Mucosa of descending colon (tissue), 3 donors: Measurements from ENCODE around the gene GNB3. TPM values are rescaled to one million over a fixed set of nuclear protein-coding genes. Genes with fewer than 3 reads are reported as not detected.
A peak's percentile ranks its signal among the peaks of the same experiment; 100 is the strongest.

ENCODE experiments used
- ATAC-seq: fragments of 200-7000 bp; cut with Tn5 transposase; one replicate; pipeline ENCODE4 v1.9.1; 2020; ENCODE audit warnings: mild to moderate bottlenecking, moderate library complexity
- DNase-seq, 3 donors: peaks; one replicate each; pipeline ENCODE4 v3.0.0-alpha.2; 2020
- H3K36me3 ChIP-seq: fragments of 200-600 bp; one replicate; pipeline ENCODE4 v1.8.0; 2021; ENCODE audit warnings: low read depth, mild to moderate bottlenecking
- H3K4me1 ChIP-seq: fragments of 200-600 bp; one replicate; pipeline ENCODE4 v1.8.0; 2021; ENCODE audit warnings: low read depth, mild to moderate bottlenecking
- H3K4me3 ChIP-seq: fragments of 200-600 bp; one replicate; pipeline ENCODE4 v1.8.0; 2021; ENCODE audit warnings: mild to moderate bottlenecking
- H3K9me3 ChIP-seq: fragments of 200-600 bp; one replicate; pipeline ENCODE4 v1.8.0; 2021; ENCODE audit warnings: mild to moderate bottlenecking
- CTCF ChIP-seq: fragments of 200-600 bp; IDR thresholded peaks from one replicate; pipeline ENCODE4 v1.8.0; 2022; ENCODE audit warnings: antibody characterized with exemption, mild to moderate bottlenecking
- intact Hi-C, 2 donors: fragments of 100-400 bp; cut with DNase I in 1 of 2; cut with micrococcal nuclease in 1 of 2; formaldehyde crosslinking; loops; one replicate each; pipeline versions ENCODE4 v1.11.0 to v1.11.1; 2022; cut with DNase I, micrococcal nuclease
- total RNA-seq, 3 donors: library from RNA; stranded (reverse); fragmentation: NEBNext Ultra II Directional in 2 of 3; extraction: Animal tissue kit (Norgen Biotek cat#: 25700) in 2 of 3; gene quantifications; one replicate each; pipeline versions ENCODE4 v1.2.1 to v1.2.4, GENCODE V29; 2021 to 2023
- donor health status: DM: no; HTN: no; CAD: no; lungs with moderate emphysema.
- donor health status: DM: no; HTN: no; CAD: no.
- donor health status: DM: no; HTN: yes; CAD: no.

The GNB3 gene
- total RNA-seq, 3 donors from 2014 or later, result 0.38 to 5.3 (median 0.96) TPM

- ATAC-seq (no peak), DNase-seq (no peak)
- Histone ChIP-seq H3K4me3 (no peak overlapping the region), H3K9me3 (no peaks in the 10 kb centered on the region), H3K36me3 (no peaks in the 10 kb centered on the region), H3K4me1 (no peaks in the 10 kb centered on the region)
- no peak for TF ChIP-seq CTCF
- intact Hi-C loops, result no loop called here
Measured at GRCh38 chr12:6799147-6799546, 41.6 kb upstream of the GNB3 start.

- DNase-seq (no peak), ATAC-seq (peak; percentile 44)
- Histone ChIP-seq H3K36me3 (no peaks in the 10 kb centered on the region), H3K9me3 (no peaks in the 10 kb centered on the region), H3K4me3 (no peak overlapping the region), H3K4me1 (no peaks in the 10 kb centered on the region)
- intact Hi-C loops, result no loop called here
- no peak for TF ChIP-seq CTCF
Measured at GRCh38 chr12:6807170-6807569, 33.6 kb upstream of the GNB3 start.

GRCh38 chr12:6809056-6809455 lies 31.7 kb upstream of the GNB3 start:
- intact Hi-C loops, result no loop called here
- no peak for DNase-seq
- Histone ChIP-seq H3K9me3 (no peaks in the 10 kb centered on the region), H3K36me3 (no peaks in the 10 kb centered on the region), H3K4me1 (no peaks in the 10 kb centered on the region), H3K4me3 (no peak overlapping the region)
- no peak for TF ChIP-seq CTCF
- ATAC-seq, result no peak

- DNase-seq (no peak), ATAC-seq (no peak)
- Histone ChIP-seq H3K36me3 (no peaks in the 10 kb centered on the region), H3K9me3 (no peaks in the 10 kb centered on the region), H3K4me1 (no peaks in the 10 kb centered on the region), H3K4me3 (no peak overlapping the region)
- intact Hi-C loops, result no loop called here
- TF ChIP-seq CTCF, result no peak
Measured at GRCh38 chr12:6810758-6811157, 30.0 kb upstream of the GNB3 start.

GRCh38 chr12:6813363-6813762 lies 27.4 kb upstream of the GNB3 start:
- DNase-seq, result no peak
- Histone ChIP-seq H3K36me3 (no peaks in the 10 kb centered on the region), H3K9me3 (no peaks in the 10 kb centered on the region), H3K4me1 (no peaks in the 10 kb centered on the region), H3K4me3 (no peak overlapping the region)
- intact Hi-C loops, result no loop called here
- no peak for TF ChIP-seq CTCF
- no peak for ATAC-seq

- no peak for ATAC-seq
- H3K9me3 ChIP-seq, result no peaks in the 10 kb centered on the region
- intact Hi-C loops, result no loop called here
- H3K4me3 ChIP-seq, result no peak overlapping the region
- H3K36me3 ChIP-seq, result no peaks in the 10 kb centered on the region
- TF ChIP-seq CTCF, result no peak
- no peaks in the 10 kb centered on the region for H3K4me1 ChIP-seq
- DNase-seq, result no peak
Measured at GRCh38 chr12:6816598-6816997, 24.1 kb upstream of the GNB3 start.
